Esophagus muscularis mucosa (tissue), 4 donors: ENCODE measurements around the gene FRS3.

Experiments used
- CTCF ChIP-seq, 3 experiments: fragments of 200-600 bp in 2 of 3; fragments of 450-650 bp in 1 of 3; sonication (generic) in 2 of 3; IDR thresholded peaks; one replicate each; pipeline ENCODE4 v1.5.1; 2017 to 2019; ENCODE audit warnings: antibody characterized with exemption in 3 of 3, mild to moderate bottlenecking in 2 of 3, moderate library complexity in 1 of 3
- EP300 ChIP-seq: sonication (generic); formaldehyde crosslinking; IDR thresholded peaks from one replicate; pipeline ENCODE4 v1.6.1; 2017; ENCODE audit warnings: antibody characterized with exemption
- POLR2A ChIP-seq: fragments of 450-650 bp; IDR thresholded peaks from one replicate; pipeline ENCODE4 v1.6.1; 2017; ENCODE audit warnings: antibody characterized with exemption, moderate library complexity, mild to moderate bottlenecking, low read depth
- POLR2AphosphoS5 ChIP-seq, 2 donors: sonication (generic); formaldehyde crosslinking; IDR thresholded peaks; one replicate each; pipeline ENCODE4 v1.6.1; 2017; ENCODE audit warnings: antibody characterized with exemption in 2 of 2

- TF ChIP-seq CTCF (IDR thresholded peaks at IDR 0.05) (no peak), POLR2AphosphoS5 (IDR thresholded peaks at IDR 0.05) (no peak), POLR2A (no peak), EP300 (no peak)
Observed at GRCh38 chr6:41724228-41724580, 55.5 kb downstream of the FRS3 start.
